ENCODE results near the gene PRDM11.

PRDM11 gene

DNA sequence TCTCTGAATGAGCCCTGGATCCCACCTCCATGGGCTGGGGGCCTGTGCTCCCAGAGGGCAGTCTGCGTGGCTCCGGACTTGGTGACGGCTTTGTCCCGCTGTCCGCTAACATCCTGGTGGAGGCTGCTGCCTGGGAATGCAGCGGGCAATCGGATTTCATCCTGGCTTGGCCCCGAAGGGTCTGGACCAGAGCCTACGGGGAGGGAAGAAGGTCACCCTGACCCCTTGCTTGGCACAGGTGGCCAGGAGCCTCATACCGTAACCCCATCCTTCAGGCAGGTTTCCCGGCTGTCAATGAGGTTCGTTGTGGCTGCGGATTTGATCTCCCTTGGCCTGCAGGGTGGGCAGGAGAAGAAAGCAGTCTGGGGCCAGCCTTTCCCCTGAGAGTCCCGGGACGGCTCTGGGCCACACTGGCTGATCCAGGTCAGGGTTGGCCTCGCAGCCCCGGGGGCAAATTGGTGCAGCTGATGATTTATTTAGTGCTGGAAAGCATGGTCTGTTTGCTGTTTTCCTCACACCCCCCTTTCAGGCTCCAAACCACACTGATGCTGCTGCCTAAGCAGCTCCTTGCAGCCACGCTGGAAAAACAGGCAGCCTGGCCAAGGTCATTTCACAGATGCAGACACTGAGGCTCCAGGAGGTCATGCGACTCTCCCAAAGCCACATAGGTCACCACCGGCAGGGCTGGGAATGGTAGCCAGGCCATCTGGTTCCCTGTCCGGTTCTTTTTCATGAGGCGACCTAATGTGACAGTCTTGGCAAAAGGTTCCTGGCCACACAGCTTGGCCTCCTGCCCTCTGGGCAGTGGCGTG is 15.0 kb downstream of the PRDM11 start:
- TF ChIP-seq, protein P1, sequence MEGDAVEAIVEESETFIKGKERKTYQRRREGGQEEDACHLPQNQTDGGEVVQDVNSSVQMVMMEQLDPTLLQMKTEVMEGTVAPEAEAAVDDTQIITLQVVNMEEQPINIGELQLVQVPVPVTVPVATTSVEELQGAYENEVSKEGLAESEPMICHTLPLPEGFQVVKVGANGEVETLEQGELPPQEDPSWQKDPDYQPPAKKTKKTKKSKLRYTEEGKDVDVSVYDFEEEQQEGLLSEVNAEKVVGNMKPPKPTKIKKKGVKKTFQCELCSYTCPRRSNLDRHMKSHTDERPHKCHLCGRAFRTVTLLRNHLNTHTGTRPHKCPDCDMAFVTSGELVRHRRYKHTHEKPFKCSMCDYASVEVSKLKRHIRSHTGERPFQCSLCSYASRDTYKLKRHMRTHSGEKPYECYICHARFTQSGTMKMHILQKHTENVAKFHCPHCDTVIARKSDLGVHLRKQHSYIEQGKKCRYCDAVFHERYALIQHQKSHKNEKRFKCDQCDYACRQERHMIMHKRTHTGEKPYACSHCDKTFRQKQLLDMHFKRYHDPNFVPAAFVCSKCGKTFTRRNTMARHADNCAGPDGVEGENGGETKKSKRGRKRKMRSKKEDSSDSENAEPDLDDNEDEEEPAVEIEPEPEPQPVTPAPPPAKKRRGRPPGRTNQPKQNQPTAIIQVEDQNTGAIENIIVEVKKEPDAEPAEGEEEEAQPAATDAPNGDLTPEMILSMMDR (IDR thresholded peaks at IDR 0.05; ENCODE audit: low read depth, low read length, missing control alignments): no peak
- DNase-seq (ENCODE audit: low read depth): no peak
- H3K4me3 ChIP-seq (ENCODE audit: low read depth, low read length): no peak overlapping the region
- in situ Hi-C loops (cut with HindIII; ENCODE audit: low sequenced_read_pairs): no loop called here

GRCh38 chr11:45162064-45162375 is 15.6 kb downstream of the PRDM11 start:
- no peak overlapping the region for H3K4me3 ChIP-seq (ENCODE audit: low read depth, low read length)
- TF ChIP-seq, protein P1 (IDR thresholded peaks at IDR 0.05; ENCODE audit: low read depth, low read length, missing control alignments): no peak
- in situ Hi-C loops (cut with HindIII; ENCODE audit: low sequenced_read_pairs): no loop called here
- DNase-seq (ENCODE audit: low read depth): no peak

DNA sequence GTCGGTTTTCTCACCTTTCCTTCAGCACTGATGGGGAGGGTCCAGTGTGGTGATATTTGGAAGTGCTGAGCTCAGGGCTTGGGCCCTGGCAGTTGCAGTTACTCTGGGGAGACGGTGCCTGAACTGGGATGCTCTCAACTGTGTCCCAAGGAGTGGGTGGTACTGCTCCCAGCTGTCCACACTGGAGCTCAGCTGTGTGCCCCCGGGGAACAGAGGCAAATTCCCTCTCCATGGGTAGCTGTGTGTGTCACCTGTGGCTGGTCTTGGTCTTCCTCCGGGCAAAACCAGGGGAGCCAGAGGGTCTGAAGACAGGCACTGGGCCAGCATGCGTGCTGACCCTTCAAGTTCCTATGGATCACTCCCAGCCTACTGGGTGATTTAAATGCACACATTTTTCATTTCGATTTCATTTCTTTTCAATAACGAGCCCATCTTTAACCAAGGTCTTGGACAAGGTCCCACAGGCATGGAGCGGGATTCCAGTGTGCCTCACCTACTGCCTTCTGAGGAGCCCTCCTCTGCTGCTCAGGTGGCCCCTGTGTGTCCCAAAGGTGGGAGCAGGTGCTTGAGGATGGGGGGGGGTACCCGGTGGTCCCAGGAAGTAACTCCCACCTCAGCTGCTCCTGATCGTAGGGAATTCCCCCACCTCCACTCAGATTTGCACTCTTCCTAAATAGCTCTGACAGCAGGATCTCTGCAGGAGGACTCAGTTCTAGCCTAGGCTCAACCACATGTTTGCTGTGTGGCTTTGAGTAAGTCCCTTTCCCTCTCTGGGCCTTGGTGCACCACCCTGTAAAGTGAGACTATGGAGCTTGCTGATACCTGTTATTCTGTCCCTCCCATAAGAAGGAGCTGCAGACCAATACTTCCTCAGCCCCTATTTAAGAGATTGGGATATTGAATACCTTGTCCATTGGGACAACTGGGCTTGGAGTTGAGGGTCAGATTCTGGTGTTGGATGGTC is 16.8 kb downstream of the PRDM11 start:
- no peak overlapping the region for H3K4me3 ChIP-seq (ENCODE audit: low read depth, low read length)
- TF ChIP-seq, protein P1 (IDR thresholded peaks at IDR 0.05; ENCODE audit: low read depth, low read length, missing control alignments): no peak
- DNase-seq (ENCODE audit: low read depth): no peak
- in situ Hi-C loops (cut with HindIII; ENCODE audit: low sequenced_read_pairs): no loop called here

DNA sequence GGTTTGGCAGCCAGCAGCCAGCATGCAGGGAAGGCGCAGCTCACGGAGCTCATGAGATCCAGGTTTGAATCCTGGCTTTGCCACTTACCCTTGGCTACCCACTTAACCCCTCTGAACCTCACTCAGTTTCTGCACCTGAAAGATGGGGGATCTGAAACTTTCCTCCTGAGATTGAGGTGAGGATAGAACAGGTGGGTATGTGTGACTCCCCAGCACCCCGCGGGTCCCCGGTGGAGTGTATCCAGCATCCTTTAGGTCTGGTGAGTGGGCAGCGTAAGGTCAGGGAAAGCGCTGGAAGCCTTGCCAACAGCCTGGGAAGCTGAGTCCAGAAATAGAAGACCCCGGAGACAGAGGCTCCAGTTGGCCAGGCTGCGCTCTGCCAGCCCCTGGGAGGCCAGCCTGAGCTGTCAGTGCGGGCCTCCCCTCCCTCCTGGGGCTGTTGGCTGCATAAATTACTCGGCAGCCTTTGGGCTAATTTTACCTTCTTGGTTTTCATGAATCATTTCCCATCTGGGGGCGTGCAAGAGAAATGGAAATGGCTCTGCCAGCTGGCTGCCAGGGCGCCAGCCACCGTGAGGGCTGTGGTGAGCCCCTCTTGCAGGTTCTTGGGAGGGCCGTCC is 17.6 kb downstream of the PRDM11 start:
- H3K4me3 ChIP-seq (ENCODE audit: low read depth, low read length): no peak overlapping the region
- in situ Hi-C loops (cut with HindIII; ENCODE audit: low sequenced_read_pairs): no loop called here
- no peak for DNase-seq (ENCODE audit: low read depth)
- TF ChIP-seq, protein P1 (IDR thresholded peaks at IDR 0.05; ENCODE audit: low read depth, low read length, missing control alignments): no peak

DNA sequence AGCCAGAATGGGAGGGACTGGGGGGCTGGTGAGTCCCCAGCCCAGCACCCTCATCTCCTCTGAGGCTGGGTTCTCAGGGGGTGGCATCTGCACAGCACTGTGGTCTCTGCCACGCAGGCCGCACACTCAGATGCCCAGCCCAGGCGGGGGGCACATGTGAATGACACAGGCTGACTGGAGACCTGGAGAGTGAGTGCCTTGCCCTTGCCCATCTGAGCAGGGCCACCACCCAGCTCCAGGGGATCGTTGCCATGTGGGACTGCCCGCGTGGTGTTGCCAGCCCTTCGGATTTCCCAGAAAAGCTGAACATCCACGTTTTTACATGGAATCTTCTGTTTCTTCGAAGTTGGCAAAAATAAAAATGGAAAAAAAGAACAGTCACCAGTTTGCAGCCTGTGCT is 18.9 kb downstream of the PRDM11 start:
- in situ Hi-C loops (cut with HindIII; ENCODE audit: low sequenced_read_pairs): no loop called here
- no peak for DNase-seq (ENCODE audit: low read depth)

More for the DNA sequence above, 18.9 kb downstream of the PRDM11 start:
- no peak overlapping the region for H3K4me3 ChIP-seq (ENCODE audit: low read depth, low read length)
- TF ChIP-seq, protein P1 (IDR thresholded peaks at IDR 0.05; ENCODE audit: low read depth, low read length, missing control alignments): no peak

Measured in astrocyte of the cerebellum (primary cell).